K562 (cell line): Measurements from ENCODE around the gene DCST1. TPM values are rescaled to one million over a fixed set of nuclear protein-coding genes. Genes with fewer than 3 reads are reported as not detected.

Source experiments
- ATF1 ChIP-seq, 2 experiments: fragments of 450-650 bp in 1 of 2; IDR thresholded peaks; 2 replicates each; pipeline ENCODE4 v1.6.1; 2016; ENCODE audit warnings: missing compliant biosample characterization in 1 of 2, missing genetic modification characterization in 1 of 2
- BCL6 ChIP-seq: fragments of 250-450 bp; sonication (Bioruptor Pico); IDR thresholded peaks from 2 replicates; pipeline ENCODE4 v1.4.0; 2020
- BRD4 ChIP-seq: fragments of 200-600 bp; sonication (generic); IDR thresholded peaks from 2 replicates; pipeline ENCODE4 v1.6.1; 2017; ENCODE audit warnings: inconsistent platforms
- DIDO1 ChIP-seq: fragments of 450-650 bp; IDR thresholded peaks from 2 replicates; pipeline ENCODE4 v1.6.1; 2016; ENCODE audit warnings: low read depth, missing biosample characterization, missing genetic modification characterization
- DNMT1 ChIP-seq: fragments of 450-650 bp; IDR thresholded peaks from 2 replicates; pipeline ENCODE4 v1.6.1; 2016; ENCODE audit warnings: antibody characterized with exemption, mild to moderate bottlenecking
- ELF2 ChIP-seq: fragments of 250-450 bp; sonication (Bioruptor Pico); IDR thresholded peaks from 2 replicates; pipeline ENCODE4 v1.5.0; 2021; ENCODE audit warnings: mild to moderate bottlenecking
- KAT7 ChIP-seq: sonication (generic); formaldehyde crosslinking; IDR thresholded peaks from 2 replicates; pipeline ENCODE4 v1.8.0; 2022; ENCODE audit warnings: missing genetic modification reagents, mild to moderate bottlenecking, borderline replicate concordance
- MCM5 ChIP-seq: fragments of 450-650 bp; IDR thresholded peaks from 2 replicates; pipeline ENCODE4 v1.6.1; 2016; ENCODE audit warnings: low read depth
- PHF21A ChIP-seq: fragments of 450-650 bp; IDR thresholded peaks from 2 replicates; pipeline ENCODE4 v1.6.1; 2017; ENCODE audit warnings: low read depth, borderline replicate concordance
- SMC3 ChIP-seq: conservative IDR thresholded peaks from 2 replicates; pipeline ENCODE4 v1.6.1; 2011; ENCODE audit warnings: low read depth, low read length, improper control_type of control experiment; ENCODE audit not compliant: insufficient read depth
- TGIF2 ChIP-seq: sonication (generic); formaldehyde crosslinking; IDR thresholded peaks from 2 replicates; pipeline ENCODE4 v1.8.1; 2022; ENCODE audit warnings: mild to moderate bottlenecking, missing genetic modification reagents, moderate library complexity
- YY1 ChIP-seq, 3 experiments: IDR thresholded peaks; 2 replicates each; pipeline ENCODE4 v1.6.1; 2011; ENCODE audit warnings: low read length in 2 of 3, mild to moderate bottlenecking in 2 of 3, moderate library complexity in 2 of 3, borderline replicate concordance in 1 of 3, control low read depth in 1 of 3, low read depth in 1 of 3; ENCODE audit not compliant: insufficient read depth in 3 of 3, insufficient replicate concordance in 2 of 3, control insufficient read depth in 1 of 3, insufficient read length in 1 of 3; ENCODE audit errors: extremely low read depth in 1 of 3
- ZNF253 ChIP-seq: fragments of 250-450 bp; sonication (Bioruptor Pico); conservative IDR thresholded peaks from 2 replicates; pipeline ENCODE4 v1.6.1; 2021; ENCODE audit warnings: mild to moderate bottlenecking
- ZNF274 ChIP-seq: IDR thresholded peaks from 2 replicates; pipeline ENCODE4 v1.6.1; 2011; ENCODE audit warnings: low read depth, mild to moderate bottlenecking, low read length, moderate library complexity, borderline replicate concordance
- ZNF780A ChIP-seq: fragments of 250-450 bp; sonication (Bioruptor Pico); IDR thresholded peaks from 2 replicates; pipeline ENCODE4 v1.5.0; 2021; ENCODE audit warnings: mild to moderate bottlenecking
- ZSCAN29 ChIP-seq: fragments of 450-650 bp; IDR thresholded peaks from 2 replicates; pipeline ENCODE4 v1.6.1; 2017
- polyA plus RNA-seq, 8 experiments: library from polyadenylated mRNA; depleted of rRNA in 4 of 8; stranded (reverse) in 5 of 8; unstranded in 3 of 8; fragments of >200 nt; fragmentation: Nextera tagmentation in 2 of 8; fragmentation: Illumina TruSeq in 1 of 8; extraction: Ambion mirVana in 2 of 8; extraction: Trizol in 1 of 8; gene quantifications; 2 replicates each; pipeline versions ENCODE4 v1.2.1 to v1.2.3, GENCODE V29; 2011 to 2014; ENCODE audit warnings: inconsistent platforms in 1 of 8, missing spikeins in 1 of 8
- total RNA-seq, 7 experiments: library from RNA; depleted of rRNA in 6 of 7; stranded (reverse); fragments of >200 nt in 6 of 7; fragmentation: Illumina TruSeq in 2 of 7; extraction: Trizol in 2 of 7; gene quantifications; 2 replicates each; pipeline versions ENCODE4 v1.2.1 to v1.2.3, GENCODE V29; 2011 to 2021; ENCODE audit warnings: low replicate concordance in 1 of 7
- TF ChIP-seq, protein P1 (sequence below): sonication (generic); formaldehyde crosslinking; IDR thresholded peaks from 2 replicates; pipeline ENCODE4 v1.8.0; 2022; ENCODE audit warnings: mild to moderate bottlenecking, missing genetic modification reagents
- TF ChIP-seq, protein P2 (sequence below): sonication (generic); formaldehyde crosslinking; IDR thresholded peaks from 2 replicates; pipeline ENCODE4 v1.8.1; 2023; ENCODE audit warnings: mild to moderate bottlenecking, missing genetic modification reagents
- TF ChIP-seq, protein P3 (sequence below): fragments of 250-450 bp; sonication (Bioruptor Pico); IDR thresholded peaks from 2 replicates; pipeline ENCODE4 v1.8.0; 2022; ENCODE audit warnings: inconsistent platforms
- TF ChIP-seq, protein P4 (sequence below): fragments of 250-450 bp; sonication (Bioruptor Pico); IDR thresholded peaks from 2 replicates; pipeline ENCODE4 v1.5.0; 2022; ENCODE audit warnings: mild to moderate bottlenecking
- TF ChIP-seq, protein P5 (sequence below): fragments of 450-650 bp; IDR thresholded peaks from 2 replicates; pipeline ENCODE4 v1.6.1; 2017; ENCODE audit warnings: mild to moderate bottlenecking, moderate library complexity

Gene DCST1
- total and polyA plus RNA-seq, 9 of the 15 experiments (the other 6 are each of a cell fraction or from before 2014, with no cell fraction given), result not detected

DNA sequence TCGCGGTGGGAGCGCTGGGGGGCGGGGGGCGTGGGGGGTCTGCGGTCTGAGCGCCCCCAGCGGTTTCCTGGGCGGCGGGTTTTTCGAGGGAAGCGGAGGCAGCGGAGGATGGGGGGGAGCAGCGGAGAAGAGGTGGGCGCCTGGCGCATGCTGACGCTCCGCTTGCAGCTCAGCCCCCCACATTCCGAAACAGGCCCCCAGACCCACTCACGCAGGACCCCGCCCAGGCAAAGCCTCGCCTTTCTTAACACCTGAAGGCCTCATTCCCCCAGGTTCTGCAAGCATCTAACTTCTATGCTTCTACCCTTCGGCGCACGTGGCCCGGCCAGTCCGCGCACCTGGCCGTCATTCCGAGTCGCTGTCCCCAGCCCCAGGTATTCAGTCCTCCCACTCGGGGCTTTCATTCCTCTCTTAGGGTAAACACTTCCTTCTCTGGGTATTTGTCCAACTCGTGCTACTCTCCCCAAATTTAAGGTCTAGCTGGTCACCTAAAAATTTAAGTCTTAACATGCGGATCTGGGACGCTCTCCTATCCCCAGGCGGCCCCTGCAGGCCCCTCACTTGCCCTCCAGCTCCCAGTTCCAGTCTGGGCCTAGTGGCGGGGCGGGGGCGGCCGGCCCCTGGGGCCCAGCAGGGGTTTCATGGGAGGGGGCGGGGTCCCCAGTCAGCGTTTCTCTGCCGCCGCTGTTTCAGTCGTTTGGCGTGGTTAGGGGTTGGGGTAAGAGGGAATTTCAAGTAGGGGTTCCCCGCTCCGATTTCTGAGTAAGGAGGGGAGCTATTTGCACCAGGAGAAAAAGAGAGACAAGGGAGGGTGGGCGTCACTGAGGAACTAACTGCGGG is 33.8 kb upstream of the DCST1 start (continued):
- TF ChIP-seq YY1 (IDR thresholded peaks at IDR 0.05; ENCODE audit: borderline replicate concordance in 1 of 3, control insufficient read depth in 1 of 3, extremely low read depth in 1 of 3, insufficient read depth in 3 of 3, insufficient read length in 1 of 3, insufficient replicate concordance in 2 of 3, low read depth in 1 of 3, low read length in 2 of 3) (peak in 1 of 3 experiments; percentile 8), DIDO1 (tag) (no peak), PHF21A (no peak), ZNF253 (CRISPR knock-in tag) (no peak), KAT7 (CRISPR knock-in tag) (peak; percentile 36; the same call in 1 of the 2 replicates), TGIF2 (CRISPR knock-in tag) (peak; percentile 18; the same call in 1 of the 2 replicates), ZSCAN29 (no peak), BRD4 (no peak), ELF2 (CRISPR knock-in tag) (no peak), ATF1 (CRISPR knock-in tag; IDR thresholded peaks at IDR 0.05) (no peak), ATF1 (tag; IDR thresholded peaks at IDR 0.05) (no peak), SMC3 (no peak), DNMT1 (no peak), ZNF780A (CRISPR knock-in tag) (no peak), MCM5 (no peak), ZNF274 (no peak), BCL6 (CRISPR knock-in tag) (no peak)
- TF ChIP-seq, protein P1, sequence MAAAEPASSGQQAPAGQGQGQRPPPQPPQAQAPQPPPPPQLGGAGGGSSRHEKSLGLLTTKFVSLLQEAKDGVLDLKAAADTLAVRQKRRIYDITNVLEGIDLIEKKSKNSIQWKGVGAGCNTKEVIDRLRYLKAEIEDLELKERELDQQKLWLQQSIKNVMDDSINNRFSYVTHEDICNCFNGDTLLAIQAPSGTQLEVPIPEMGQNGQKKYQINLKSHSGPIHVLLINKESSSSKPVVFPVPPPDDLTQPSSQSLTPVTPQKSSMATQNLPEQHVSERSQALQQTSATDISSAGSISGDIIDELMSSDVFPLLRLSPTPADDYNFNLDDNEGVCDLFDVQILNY (CRISPR knock-in tag), result no peak
- TF ChIP-seq, protein P2, sequence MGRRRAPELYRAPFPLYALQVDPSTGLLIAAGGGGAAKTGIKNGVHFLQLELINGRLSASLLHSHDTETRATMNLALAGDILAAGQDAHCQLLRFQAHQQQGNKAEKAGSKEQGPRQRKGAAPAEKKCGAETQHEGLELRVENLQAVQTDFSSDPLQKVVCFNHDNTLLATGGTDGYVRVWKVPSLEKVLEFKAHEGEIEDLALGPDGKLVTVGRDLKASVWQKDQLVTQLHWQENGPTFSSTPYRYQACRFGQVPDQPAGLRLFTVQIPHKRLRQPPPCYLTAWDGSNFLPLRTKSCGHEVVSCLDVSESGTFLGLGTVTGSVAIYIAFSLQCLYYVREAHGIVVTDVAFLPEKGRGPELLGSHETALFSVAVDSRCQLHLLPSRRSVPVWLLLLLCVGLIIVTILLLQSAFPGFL (CRISPR knock-in tag), result no peak
- TF ChIP-seq, protein P3, sequence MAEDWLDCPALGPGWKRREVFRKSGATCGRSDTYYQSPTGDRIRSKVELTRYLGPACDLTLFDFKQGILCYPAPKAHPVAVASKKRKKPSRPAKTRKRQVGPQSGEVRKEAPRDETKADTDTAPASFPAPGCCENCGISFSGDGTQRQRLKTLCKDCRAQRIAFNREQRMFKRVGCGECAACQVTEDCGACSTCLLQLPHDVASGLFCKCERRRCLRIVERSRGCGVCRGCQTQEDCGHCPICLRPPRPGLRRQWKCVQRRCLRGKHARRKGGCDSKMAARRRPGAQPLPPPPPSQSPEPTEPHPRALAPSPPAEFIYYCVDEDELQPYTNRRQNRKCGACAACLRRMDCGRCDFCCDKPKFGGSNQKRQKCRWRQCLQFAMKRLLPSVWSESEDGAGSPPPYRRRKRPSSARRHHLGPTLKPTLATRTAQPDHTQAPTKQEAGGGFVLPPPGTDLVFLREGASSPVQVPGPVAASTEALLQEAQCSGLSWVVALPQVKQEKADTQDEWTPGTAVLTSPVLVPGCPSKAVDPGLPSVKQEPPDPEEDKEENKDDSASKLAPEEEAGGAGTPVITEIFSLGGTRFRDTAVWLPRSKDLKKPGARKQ (CRISPR knock-in tag), result no peak
- TF ChIP-seq, protein P4, sequence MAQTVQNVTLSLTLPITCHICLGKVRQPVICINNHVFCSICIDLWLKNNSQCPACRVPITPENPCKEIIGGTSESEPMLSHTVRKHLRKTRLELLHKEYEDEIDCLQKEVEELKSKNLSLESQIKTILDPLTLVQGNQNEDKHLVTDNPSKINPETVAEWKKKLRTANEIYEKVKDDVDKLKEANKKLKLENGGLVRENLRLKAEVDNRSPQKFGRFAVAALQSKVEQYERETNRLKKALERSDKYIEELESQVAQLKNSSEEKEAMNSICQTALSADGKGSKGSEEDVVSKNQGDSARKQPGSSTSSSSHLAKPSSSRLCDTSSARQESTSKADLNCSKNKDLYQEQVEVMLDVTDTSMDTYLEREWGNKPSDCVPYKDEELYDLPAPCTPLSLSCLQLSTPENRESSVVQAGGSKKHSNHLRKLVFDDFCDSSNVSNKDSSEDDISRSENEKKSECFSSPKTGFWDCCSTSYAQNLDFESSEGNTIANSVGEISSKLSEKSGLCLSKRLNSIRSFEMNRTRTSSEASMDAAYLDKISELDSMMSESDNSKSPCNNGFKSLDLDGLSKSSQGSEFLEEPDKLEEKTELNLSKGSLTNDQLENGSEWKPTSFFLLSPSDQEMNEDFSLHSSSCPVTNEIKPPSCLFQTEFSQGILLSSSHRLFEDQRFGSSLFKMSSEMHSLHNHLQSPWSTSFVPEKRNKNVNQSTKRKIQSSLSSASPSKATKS (CRISPR knock-in tag), result no peak
- TF ChIP-seq, protein P5, sequence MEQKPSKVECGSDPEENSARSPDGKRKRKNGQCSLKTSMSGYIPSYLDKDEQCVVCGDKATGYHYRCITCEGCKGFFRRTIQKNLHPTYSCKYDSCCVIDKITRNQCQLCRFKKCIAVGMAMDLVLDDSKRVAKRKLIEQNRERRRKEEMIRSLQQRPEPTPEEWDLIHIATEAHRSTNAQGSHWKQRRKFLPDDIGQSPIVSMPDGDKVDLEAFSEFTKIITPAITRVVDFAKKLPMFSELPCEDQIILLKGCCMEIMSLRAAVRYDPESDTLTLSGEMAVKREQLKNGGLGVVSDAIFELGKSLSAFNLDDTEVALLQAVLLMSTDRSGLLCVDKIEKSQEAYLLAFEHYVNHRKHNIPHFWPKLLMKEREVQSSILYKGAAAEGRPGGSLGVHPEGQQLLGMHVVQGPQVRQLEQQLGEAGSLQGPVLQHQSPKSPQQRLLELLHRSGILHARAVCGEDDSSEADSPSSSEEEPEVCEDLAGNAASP, result no peak
